Ishikawa (cell line): ENCODE results near the gene P2RY1.

Experiments used
- CEBPB ChIP-seq: IDR thresholded peaks from 2 replicates; pipeline ENCODE4 v1.6.1; 2012
- CREB1 ChIP-seq: IDR thresholded peaks from 2 replicates; pipeline ENCODE4 v1.6.1; 2012; ENCODE audit warnings: low read depth
- EGR1 ChIP-seq: IDR thresholded peaks from 2 replicates; pipeline ENCODE4 v1.6.1; 2012
- EP300 ChIP-seq: IDR thresholded peaks from 2 replicates; pipeline ENCODE4 v1.6.1; 2012; ENCODE audit warnings: borderline replicate concordance
- FOXM1 ChIP-seq: IDR thresholded peaks from 2 replicates; pipeline ENCODE4 v1.6.1; 2012; ENCODE audit warnings: low read depth, borderline replicate concordance
- MAX ChIP-seq: IDR thresholded peaks from 2 replicates; pipeline ENCODE4 v1.6.1; 2012
- NFIC ChIP-seq: IDR thresholded peaks from 2 replicates; pipeline ENCODE4 v1.6.1; 2012
- RAD21 ChIP-seq: IDR thresholded peaks from 2 replicates; pipeline ENCODE4 v1.6.1; 2012; ENCODE audit warnings: low read depth
- REST ChIP-seq: IDR thresholded peaks from 2 replicates; pipeline ENCODE4 v1.6.1; 2012; ENCODE audit warnings: low read depth, mild to moderate bottlenecking
- TAF1 ChIP-seq: IDR thresholded peaks from 2 replicates; pipeline ENCODE4 v1.6.1; 2012; ENCODE audit warnings: low read depth, mild to moderate bottlenecking
- TCF12 ChIP-seq: IDR thresholded peaks from 2 replicates; pipeline ENCODE4 v1.6.1; 2012; ENCODE audit warnings: low read depth
- TEAD4 ChIP-seq: IDR thresholded peaks from 2 replicates; pipeline ENCODE4 v1.6.1; 2012
- USF1 ChIP-seq: IDR thresholded peaks from 2 replicates; pipeline ENCODE4 v1.6.1; 2012
- YY1 ChIP-seq: IDR thresholded peaks from 2 replicates; pipeline ENCODE4 v1.6.1; 2012; ENCODE audit warnings: low read depth
- ZBTB7A ChIP-seq: IDR thresholded peaks from 2 replicates; pipeline ENCODE4 v1.6.1; 2012; ENCODE audit warnings: low read depth

Gene P2RY1

GRCh38 chr3:152849996-152850578 lies 15.2 kb downstream of the P2RY1 start:
- TF ChIP-seq RAD21: no peak
- TF ChIP-seq TEAD4: no peak
- TF ChIP-seq CREB1: no peak
- no peak for TF ChIP-seq CEBPB
- no peak for TF ChIP-seq REST
- no peak for TF ChIP-seq EGR1
- no peak for TF ChIP-seq USF1
- no peak for TF ChIP-seq TAF1
- no peak for TF ChIP-seq EP300
- no peak for TF ChIP-seq MAX
- no peak for TF ChIP-seq YY1

- TF ChIP-seq RAD21 (no peak), ZBTB7A (no peak), USF1 (no peak), YY1 (no peak), EGR1 (no peak)
Observed at GRCh38 chr3:152853196-152853595, 18.3 kb downstream of the P2RY1 start.

- TF ChIP-seq EGR1 (no peak), YY1 (no peak), NFIC (no peak), REST (no peak), RAD21 (no peak), CEBPB (no peak), CREB1 (no peak), TAF1 (no peak), ZBTB7A (no peak), USF1 (no peak), TEAD4 (no peak), EP300 (no peak), MAX (no peak), TCF12 (no peak), FOXM1 (no peak)
Observed at GRCh38 chr3:152857082-152857481, 22.2 kb downstream of the P2RY1 start.

GRCh38 chr3:152858170-152858800 lies 23.4 kb downstream of the P2RY1 start:
- TF ChIP-seq TAF1 (no peak), USF1 (no peak), EP300 (no peak), YY1 (no peak)

GRCh38 chr3:152860736-152861135 lies 25.8 kb downstream of the P2RY1 start:
- no peak for TF ChIP-seq FOXM1
- no peak for TF ChIP-seq TCF12
- no peak for TF ChIP-seq YY1
- no peak for TF ChIP-seq EGR1
- TF ChIP-seq NFIC: no peak
- TF ChIP-seq TEAD4: no peak
- TF ChIP-seq CEBPB: no peak
- TF ChIP-seq TAF1: no peak
- TF ChIP-seq ZBTB7A: no peak
- TF ChIP-seq REST: no peak
- TF ChIP-seq CREB1: no peak
- TF ChIP-seq MAX: no peak
- no peak for TF ChIP-seq RAD21
- TF ChIP-seq USF1: no peak
- no peak for TF ChIP-seq EP300
